Liver (tissue), 9 donors: ENCODE data around the gene GFPT2. TPM values are rescaled to one million over a fixed set of nuclear protein-coding genes. Genes with fewer than 3 reads are reported as not detected.

Source experiments
- DNase-seq: peaks from one replicate; pipeline ENCODE4 v3.0.0-alpha.2; 2017; ENCODE audit warnings: low spot score
- H3K27ac ChIP-seq, 2 donors: one replicate each; pipeline ENCODE4 v1.7.0; 2013; ENCODE audit warnings: inconsistent platforms in 2 of 2, low read length in 2 of 2, control low read depth in 1 of 2, low read depth in 1 of 2, mild to moderate bottlenecking in 1 of 2
- H3K27me3 ChIP-seq, 4 donors: one replicate each; pipeline versions ENCODE4 v1.6.1 to v1.7.0; 2013; ENCODE audit warnings: low read length in 3 of 4, inconsistent platforms in 1 of 4, mild to moderate bottlenecking in 1 of 4, moderate library complexity in 1 of 4; ENCODE audit not compliant: control insufficient read depth in 4 of 4, insufficient read depth in 4 of 4
- H3K36me3 ChIP-seq, 4 donors: one replicate each; pipeline versions ENCODE4 v1.6.1 to v1.7.0; 2013; ENCODE audit warnings: low read length in 3 of 4, mild to moderate bottlenecking in 3 of 4, low read depth in 1 of 4, moderate library complexity in 1 of 4; ENCODE audit not compliant: control insufficient read depth in 4 of 4, insufficient read depth in 3 of 4
- H3K4me1 ChIP-seq, 4 donors: one replicate each; pipeline versions ENCODE4 v1.6.1 to v1.7.0; 2013; ENCODE audit warnings: low read length in 3 of 4, mild to moderate bottlenecking in 3 of 4, moderate library complexity in 1 of 4; ENCODE audit not compliant: control insufficient read depth in 4 of 4, insufficient read depth in 4 of 4
- H3K4me3 ChIP-seq, 3 donors: one replicate each; pipeline versions ENCODE4 v1.6.1 to v1.7.0; 2013; ENCODE audit warnings: low read length in 3 of 3, control low read depth in 1 of 3, low read depth in 1 of 3, mild to moderate bottlenecking in 1 of 3
- H3K9ac ChIP-seq, 2 donors: one replicate each; pipeline ENCODE4 v1.7.0; 2013; ENCODE audit warnings: low read length in 2 of 2, mild to moderate bottlenecking in 2 of 2, moderate library complexity in 2 of 2, control low read depth in 1 of 2, low read depth in 1 of 2
- H3K9me3 ChIP-seq, 4 donors: one replicate each; pipeline versions ENCODE4 v1.6.1 to v1.7.0; 2013; ENCODE audit warnings: low read length in 3 of 4; ENCODE audit not compliant: control insufficient read depth in 4 of 4
- EGR1 ChIP-seq, 2 donors: IDR thresholded peaks; 2 replicates each; pipeline ENCODE4 v1.6.1; 2016 to 2018; ENCODE audit warnings: antibody characterized with exemption in 2 of 2, low read depth in 2 of 2
- FOXA1 ChIP-seq: IDR thresholded peaks from 2 replicates; pipeline ENCODE4 v1.6.1; 2016; ENCODE audit warnings: antibody characterized with exemption
- FOXA2 ChIP-seq: IDR thresholded peaks from 2 replicates; pipeline ENCODE4 v1.6.1; 2016; ENCODE audit warnings: antibody characterized with exemption
- GABPA ChIP-seq, 2 donors: IDR thresholded peaks in 1 of 2; conservative IDR thresholded peaks in 1 of 2; 2 replicates each; pipeline ENCODE4 v1.6.1; 2016; ENCODE audit warnings: antibody characterized with exemption in 2 of 2, mild to moderate bottlenecking in 1 of 2, moderate library complexity in 1 of 2
- HNF4A ChIP-seq, 2 donors: conservative IDR thresholded peaks; 2 replicates each; pipeline ENCODE4 v1.6.1; 2016; ENCODE audit warnings: antibody characterized with exemption in 2 of 2, mild to moderate bottlenecking in 2 of 2
- HNF4G ChIP-seq: IDR thresholded peaks from 2 replicates; pipeline ENCODE4 v1.6.1; 2016; ENCODE audit warnings: antibody characterized with exemption
- JUND ChIP-seq, 2 donors: IDR thresholded peaks; 2 replicates each; pipeline ENCODE4 v1.6.1; 2016; ENCODE audit warnings: antibody characterized with exemption in 2 of 2
- NR2F2 ChIP-seq: IDR thresholded peaks from 2 replicates; pipeline ENCODE4 v1.6.1; 2016; ENCODE audit warnings: antibody characterized with exemption
- RAD21 ChIP-seq, 2 donors: IDR thresholded peaks; 2 replicates each; pipeline ENCODE4 v1.6.1; 2016; ENCODE audit warnings: antibody characterized with exemption in 2 of 2, mild to moderate bottlenecking in 2 of 2
- RXRA ChIP-seq, 2 donors: IDR thresholded peaks; 2 replicates each; pipeline ENCODE4 v1.6.1; 2017 to 2018; ENCODE audit warnings: antibody characterized with exemption in 2 of 2, mild to moderate bottlenecking in 1 of 2
- SP1 ChIP-seq: IDR thresholded peaks from 2 replicates; pipeline ENCODE4 v1.6.1; 2018; ENCODE audit warnings: antibody characterized with exemption, mild to moderate bottlenecking
- TAF1 ChIP-seq: conservative IDR thresholded peaks from 2 replicates; pipeline ENCODE4 v1.6.1; 2016; ENCODE audit warnings: antibody characterized with exemption, mild to moderate bottlenecking
- YY1 ChIP-seq: IDR thresholded peaks from 2 replicates; pipeline ENCODE4 v1.6.1; 2016; ENCODE audit warnings: antibody characterized with exemption, mild to moderate bottlenecking
- WGBS: extraction: QIAGEN DNeasy Blood & Tissue Kit; methylation state at CpG from one replicate; pipeline ENCODE4 v1.1.7; 2013; 5-methylcytosine and 5-hydroxymethylcytosine counted together
- polyA plus RNA-seq, 2 donors: library from polyadenylated mRNA; stranded (reverse) in 1 of 2; unstranded in 1 of 2; fragments of 200-250 nt in 1 of 2; fragments of >200 nt in 1 of 2; fragmentation: Nextera tagmentation in 1 of 2; extraction: Ambion mirVana in 1 of 2; gene quantifications; one replicate each; pipeline versions ENCODE4 v1.2.1 to v1.2.3, GENCODE V29; 2013 to 2015
- total RNA-seq, 2 donors: library from RNA; depleted of rRNA; stranded (reverse); fragments of >200 nt; gene quantifications; one replicate each; pipeline ENCODE4 v1.2.3, GENCODE V29; 2014
- TF ChIP-seq, protein P1 (sequence below): IDR thresholded peaks from 2 replicates; pipeline ENCODE4 v1.6.1; 2016; ENCODE audit warnings: antibody characterized with exemption, mild to moderate bottlenecking
- TF ChIP-seq, protein P2 (sequence below): IDR thresholded peaks from 2 replicates; pipeline ENCODE4 v1.6.1; 2016; ENCODE audit warnings: antibody characterized with exemption
- TF ChIP-seq, protein P3 (sequence below): fragments of 150-350 bp; IDR thresholded peaks from 2 replicates; pipeline ENCODE4 v1.5.1; 2017; ENCODE audit warnings: improper control_type of control experiment, low read depth, low read length; ENCODE audit not compliant: missing input control
- TF ChIP-seq, protein P4 (sequence below): IDR thresholded peaks from 2 replicates; pipeline ENCODE4 v1.6.1; 2016; ENCODE audit warnings: antibody characterized with exemption
- TF ChIP-seq, protein P5 (sequence below): IDR thresholded peaks from 2 replicates; pipeline ENCODE4 v1.6.1; 2016; ENCODE audit warnings: antibody characterized with exemption
- donor health status: healthy.
- donor health status: healthy.
- donor health status: healthy.
- donor health status: healthy.
- donor health status: healthy.

Gene GFPT2
- total and polyA plus RNA-seq, 4 donors: 0.32 to 1.8 (median 0.54) TPM

DNA sequence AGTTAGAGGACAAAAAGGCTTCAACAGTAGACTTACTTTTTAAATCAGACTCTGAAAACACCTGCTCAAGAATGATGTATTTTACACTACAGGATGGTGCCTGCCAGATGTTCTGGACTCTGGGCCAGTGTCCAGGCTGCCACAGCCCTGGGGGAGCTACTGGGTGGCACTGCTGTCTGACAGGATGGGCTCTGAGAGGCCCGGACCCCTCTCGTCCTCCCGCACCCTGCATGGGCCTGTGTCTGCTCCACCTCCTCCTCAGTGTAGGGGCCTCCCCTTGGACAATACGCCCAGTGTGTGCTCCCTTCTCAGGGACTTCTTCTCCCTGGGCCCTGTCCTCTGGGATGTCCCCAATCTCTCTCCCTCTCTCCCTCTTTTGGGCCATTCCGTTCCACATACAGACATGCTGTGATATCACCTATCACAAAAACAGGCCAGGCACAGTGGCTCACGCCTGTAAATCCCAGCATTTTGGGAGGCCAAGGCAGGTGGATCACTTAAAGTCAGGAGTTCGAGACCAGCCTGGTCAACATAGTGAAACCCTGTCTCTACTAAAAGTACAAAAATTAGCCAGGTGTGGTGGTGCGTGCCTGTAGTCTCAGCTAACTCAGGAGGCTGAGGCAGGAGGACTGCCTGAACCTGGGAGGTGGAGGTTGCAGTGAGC lies 23.4 kb downstream of the GFPT2 start (continued):
- TF ChIP-seq, protein P1, sequence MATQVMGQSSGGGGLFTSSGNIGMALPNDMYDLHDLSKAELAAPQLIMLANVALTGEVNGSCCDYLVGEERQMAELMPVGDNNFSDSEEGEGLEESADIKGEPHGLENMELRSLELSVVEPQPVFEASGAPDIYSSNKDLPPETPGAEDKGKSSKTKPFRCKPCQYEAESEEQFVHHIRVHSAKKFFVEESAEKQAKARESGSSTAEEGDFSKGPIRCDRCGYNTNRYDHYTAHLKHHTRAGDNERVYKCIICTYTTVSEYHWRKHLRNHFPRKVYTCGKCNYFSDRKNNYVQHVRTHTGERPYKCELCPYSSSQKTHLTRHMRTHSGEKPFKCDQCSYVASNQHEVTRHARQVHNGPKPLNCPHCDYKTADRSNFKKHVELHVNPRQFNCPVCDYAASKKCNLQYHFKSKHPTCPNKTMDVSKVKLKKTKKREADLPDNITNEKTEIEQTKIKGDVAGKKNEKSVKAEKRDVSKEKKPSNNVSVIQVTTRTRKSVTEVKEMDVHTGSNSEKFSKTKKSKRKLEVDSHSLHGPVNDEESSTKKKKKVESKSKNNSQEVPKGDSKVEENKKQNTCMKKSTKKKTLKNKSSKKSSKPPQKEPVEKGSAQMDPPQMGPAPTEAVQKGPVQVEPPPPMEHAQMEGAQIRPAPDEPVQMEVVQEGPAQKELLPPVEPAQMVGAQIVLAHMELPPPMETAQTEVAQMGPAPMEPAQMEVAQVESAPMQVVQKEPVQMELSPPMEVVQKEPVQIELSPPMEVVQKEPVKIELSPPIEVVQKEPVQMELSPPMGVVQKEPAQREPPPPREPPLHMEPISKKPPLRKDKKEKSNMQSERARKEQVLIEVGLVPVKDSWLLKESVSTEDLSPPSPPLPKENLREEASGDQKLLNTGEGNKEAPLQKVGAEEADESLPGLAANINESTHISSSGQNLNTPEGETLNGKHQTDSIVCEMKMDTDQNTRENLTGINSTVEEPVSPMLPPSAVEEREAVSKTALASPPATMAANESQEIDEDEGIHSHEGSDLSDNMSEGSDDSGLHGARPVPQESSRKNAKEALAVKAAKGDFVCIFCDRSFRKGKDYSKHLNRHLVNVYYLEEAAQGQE: no peak
- TF ChIP-seq FOXA1 (no peak), TAF1 (no peak), YY1 (no peak)

DNA sequence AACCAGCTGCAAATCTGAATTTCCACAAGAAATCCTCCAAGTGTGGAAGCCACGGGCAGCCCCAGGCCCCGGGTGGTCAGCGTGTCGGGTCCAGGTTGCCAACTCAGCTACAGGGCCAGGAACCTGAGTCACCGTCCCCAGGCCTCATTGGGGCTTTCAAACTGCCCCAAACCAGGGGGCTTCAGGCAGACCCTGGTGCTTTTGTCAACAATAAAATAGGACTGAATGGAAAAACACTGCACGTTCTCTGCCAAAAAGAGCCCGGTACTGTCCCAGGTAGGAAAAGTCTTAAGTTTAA lies 24.0 kb downstream of the GFPT2 start:
- DNase-seq: no peak
- Histone ChIP-seq H3K4me1 (no peaks in the 10 kb centered on the region), H3K27ac (no peak overlapping the region), H3K9me3 (no peaks in the 10 kb centered on the region), H3K9ac (no peak overlapping the region), H3K36me3 (no peaks in the 10 kb centered on the region), H3K27me3 (no peaks in the 10 kb centered on the region), H3K4me3 (no peak overlapping the region)
- TF ChIP-seq SP1 (no peak), FOXA1 (no peak), RXRA (IDR thresholded peaks at IDR 0.05) (no peak), JUND (IDR thresholded peaks at IDR 0.05) (no peak), RAD21 (IDR thresholded peaks at IDR 0.05) (no peak), HNF4A (conservative IDR thresholded peaks at IDR 0.05) (no peak), YY1 (no peak), FOXA2 (no peak), NR2F2 (no peak), HNF4G (no peak), EGR1 (IDR thresholded peaks at IDR 0.05; ENCODE audit: low read depth in 2 of 2) (no peak), GABPA (IDR thresholded peaks at IDR 0.05 in 1 of 2, conservative IDR thresholded peaks at IDR 0.05 in 1 of 2) (no peak), TAF1 (no peak)
- TF ChIP-seq, protein P2, sequence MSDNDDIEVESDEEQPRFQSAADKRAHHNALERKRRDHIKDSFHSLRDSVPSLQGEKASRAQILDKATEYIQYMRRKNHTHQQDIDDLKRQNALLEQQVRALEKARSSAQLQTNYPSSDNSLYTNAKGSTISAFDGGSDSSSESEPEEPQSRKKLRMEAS: no peak
- TF ChIP-seq, protein P3, sequence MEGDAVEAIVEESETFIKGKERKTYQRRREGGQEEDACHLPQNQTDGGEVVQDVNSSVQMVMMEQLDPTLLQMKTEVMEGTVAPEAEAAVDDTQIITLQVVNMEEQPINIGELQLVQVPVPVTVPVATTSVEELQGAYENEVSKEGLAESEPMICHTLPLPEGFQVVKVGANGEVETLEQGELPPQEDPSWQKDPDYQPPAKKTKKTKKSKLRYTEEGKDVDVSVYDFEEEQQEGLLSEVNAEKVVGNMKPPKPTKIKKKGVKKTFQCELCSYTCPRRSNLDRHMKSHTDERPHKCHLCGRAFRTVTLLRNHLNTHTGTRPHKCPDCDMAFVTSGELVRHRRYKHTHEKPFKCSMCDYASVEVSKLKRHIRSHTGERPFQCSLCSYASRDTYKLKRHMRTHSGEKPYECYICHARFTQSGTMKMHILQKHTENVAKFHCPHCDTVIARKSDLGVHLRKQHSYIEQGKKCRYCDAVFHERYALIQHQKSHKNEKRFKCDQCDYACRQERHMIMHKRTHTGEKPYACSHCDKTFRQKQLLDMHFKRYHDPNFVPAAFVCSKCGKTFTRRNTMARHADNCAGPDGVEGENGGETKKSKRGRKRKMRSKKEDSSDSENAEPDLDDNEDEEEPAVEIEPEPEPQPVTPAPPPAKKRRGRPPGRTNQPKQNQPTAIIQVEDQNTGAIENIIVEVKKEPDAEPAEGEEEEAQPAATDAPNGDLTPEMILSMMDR: no peak
- TF ChIP-seq, protein P4, sequence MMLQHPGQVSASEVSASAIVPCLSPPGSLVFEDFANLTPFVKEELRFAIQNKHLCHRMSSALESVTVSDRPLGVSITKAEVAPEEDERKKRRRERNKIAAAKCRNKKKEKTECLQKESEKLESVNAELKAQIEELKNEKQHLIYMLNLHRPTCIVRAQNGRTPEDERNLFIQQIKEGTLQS: no peak
- TF ChIP-seq, protein P5, sequence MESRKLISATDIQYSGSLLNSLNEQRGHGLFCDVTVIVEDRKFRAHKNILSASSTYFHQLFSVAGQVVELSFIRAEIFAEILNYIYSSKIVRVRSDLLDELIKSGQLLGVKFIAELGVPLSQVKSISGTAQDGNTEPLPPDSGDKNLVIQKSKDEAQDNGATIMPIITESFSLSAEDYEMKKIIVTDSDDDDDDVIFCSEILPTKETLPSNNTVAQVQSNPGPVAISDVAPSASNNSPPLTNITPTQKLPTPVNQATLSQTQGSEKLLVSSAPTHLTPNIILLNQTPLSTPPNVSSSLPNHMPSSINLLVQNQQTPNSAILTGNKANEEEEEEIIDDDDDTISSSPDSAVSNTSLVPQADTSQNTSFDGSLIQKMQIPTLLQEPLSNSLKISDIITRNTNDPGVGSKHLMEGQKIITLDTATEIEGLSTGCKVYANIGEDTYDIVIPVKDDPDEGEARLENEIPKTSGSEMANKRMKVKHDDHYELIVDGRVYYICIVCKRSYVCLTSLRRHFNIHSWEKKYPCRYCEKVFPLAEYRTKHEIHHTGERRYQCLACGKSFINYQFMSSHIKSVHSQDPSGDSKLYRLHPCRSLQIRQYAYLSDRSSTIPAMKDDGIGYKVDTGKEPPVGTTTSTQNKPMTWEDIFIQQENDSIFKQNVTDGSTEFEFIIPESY: no peak
- TF ChIP-seq, protein P1: no peak
- whole genome bisulfite sequencing: 77% methylated on average over 7 of the region's 7 CpGs
